HepG2 (cell line): ENCODE measurements around the gene NRSN2. TPM values are rescaled to one million over a fixed set of nuclear protein-coding genes. Genes with fewer than 3 reads are reported as not detected.

Experiments used
- AGO2 ChIP-seq: fragments of 200-400 bp; formaldehyde crosslinking; optimal IDR thresholded peaks from 2 replicates; pipeline ENCODE3; 2017; ENCODE audit warnings: mild to moderate bottlenecking, low read depth, low read length, moderate library complexity
- DZIP1 ChIP-seq: sonication (generic); formaldehyde crosslinking; IDR thresholded peaks from 2 replicates; pipeline ENCODE4 v1.5.0; 2020; ENCODE audit warnings: mild to moderate bottlenecking, missing genetic modification reagents
- ELF3 ChIP-seq: IDR thresholded peaks from 2 replicates; pipeline ENCODE4 v1.6.1; 2016; ENCODE audit warnings: missing genetic modification reagents, missing compliant biosample characterization
- IKZF4 ChIP-seq: sonication (generic); formaldehyde crosslinking; IDR thresholded peaks from 2 replicates; pipeline ENCODE4 v1.5.1; 2020; ENCODE audit warnings: borderline replicate concordance, mild to moderate bottlenecking, low read depth, missing genetic modification reagents; ENCODE audit errors: not compliant biosample characterization
- IKZF5 ChIP-seq: IDR thresholded peaks from 2 replicates; pipeline ENCODE4 v1.6.1; 2018; ENCODE audit warnings: missing genetic modification reagents, mild to moderate bottlenecking, missing compliant biosample characterization
- NCOA1 ChIP-seq: sonication (generic); formaldehyde crosslinking; IDR thresholded peaks from 2 replicates; pipeline ENCODE4 v1.9.0; 2021; ENCODE audit warnings: missing genetic modification reagents
- NFE2L2 ChIP-seq: fragments of 150-350 bp; IDR thresholded peaks from 2 replicates; pipeline ENCODE4 v1.6.1; 2014; ENCODE audit warnings: low read length
- PPARG ChIP-seq: conservative IDR thresholded peaks from 2 replicates; pipeline ENCODE4 v1.6.1; 2016; ENCODE audit warnings: missing biosample characterization, missing genetic modification reagents
- RBM39 ChIP-seq: fragments of 200-400 bp; formaldehyde crosslinking; IDR thresholded peaks from one replicate; pipeline ENCODE4 v1.6.1; 2018; ENCODE audit warnings: antibody characterized with exemption, mild to moderate bottlenecking, low read depth, low read length; ENCODE audit not compliant: poor library complexity, severe bottlenecking
- STAT5B ChIP-seq: sonication (generic); formaldehyde crosslinking; IDR thresholded peaks from 2 replicates; pipeline ENCODE4 v1.4.0; 2020; ENCODE audit warnings: missing genetic modification reagents
- TP53 ChIP-seq: sonication (generic); formaldehyde crosslinking; conservative IDR thresholded peaks from 2 replicates; pipeline ENCODE4 v1.4.0; 2020; ENCODE audit warnings: missing genetic modification reagents
- TRIM24 ChIP-seq: sonication (generic); formaldehyde crosslinking; IDR thresholded peaks from 2 replicates; pipeline ENCODE4 v1.8.0; 2022; ENCODE audit warnings: mild to moderate bottlenecking, missing genetic modification reagents
- ZBTB33 ChIP-seq: sonication (generic); formaldehyde crosslinking; IDR thresholded peaks from 2 replicates; pipeline ENCODE4 v1.4.0; 2020; ENCODE audit warnings: missing genetic modification reagents
- ZNF451 ChIP-seq: sonication (generic); formaldehyde crosslinking; IDR thresholded peaks from 2 replicates; pipeline ENCODE4 v1.5.0; 2020; ENCODE audit warnings: mild to moderate bottlenecking, missing genetic modification reagents
- ZNF598 ChIP-seq: sonication (generic); formaldehyde crosslinking; IDR thresholded peaks from 2 replicates; pipeline ENCODE4 v1.5.1; 2020; ENCODE audit warnings: mild to moderate bottlenecking, missing genetic modification reagents, borderline replicate concordance
- ZNF709 ChIP-seq: sonication (generic); formaldehyde crosslinking; IDR thresholded peaks from 2 replicates; pipeline ENCODE4 v1.5.0; 2020; ENCODE audit warnings: mild to moderate bottlenecking, missing genetic modification reagents
- ZNF770 ChIP-seq: sonication (generic); formaldehyde crosslinking; IDR thresholded peaks from 2 replicates; pipeline ENCODE4 v1.5.0; 2020; ENCODE audit warnings: mild to moderate bottlenecking, missing genetic modification reagents
- polyA plus RNA-seq, 8 experiments: library from polyadenylated mRNA; depleted of rRNA in 3 of 8; stranded (reverse) in 7 of 8; unstranded in 1 of 8; fragments of >200 nt; fragmentation: Illumina TruSeq in 4 of 8; extraction: Trizol in 4 of 8; gene quantifications; 2 replicates each; pipeline versions ENCODE4 v1.2.1 to v1.2.3, GENCODE V29; 2011 to 2016; ENCODE audit warnings: low read depth in 4 of 8, missing spikeins in 1 of 8, mixed read lengths in 1 of 8; ENCODE audit not compliant: insufficient read depth in 1 of 8
- total RNA-seq, 5 experiments: library from RNA; depleted of rRNA; stranded (reverse); fragments of >200 nt; fragmentation: Illumina TruSeq; extraction: Trizol; gene quantifications; 2 replicates each; pipeline ENCODE4 v1.2.3, GENCODE V29; 2016; ENCODE audit warnings: low read depth in 1 of 5
- TF ChIP-seq, protein P1 (sequence below): sonication (generic); formaldehyde crosslinking; IDR thresholded peaks from 2 replicates; pipeline ENCODE4 v1.4.0; 2020; ENCODE audit warnings: missing genetic modification reagents
- TF ChIP-seq, protein P2 (sequence below): sonication (generic); formaldehyde crosslinking; IDR thresholded peaks from 2 replicates; pipeline ENCODE4 v1.9.0; 2021; ENCODE audit warnings: missing genetic modification reagents, borderline replicate concordance

NRSN2 gene
- total and polyA plus RNA-seq, 2 of the 13 experiments (the other 11 are each of a cell fraction or from before 2014, with no cell fraction given), result 32.3 to 49.4 TPM

DNA sequence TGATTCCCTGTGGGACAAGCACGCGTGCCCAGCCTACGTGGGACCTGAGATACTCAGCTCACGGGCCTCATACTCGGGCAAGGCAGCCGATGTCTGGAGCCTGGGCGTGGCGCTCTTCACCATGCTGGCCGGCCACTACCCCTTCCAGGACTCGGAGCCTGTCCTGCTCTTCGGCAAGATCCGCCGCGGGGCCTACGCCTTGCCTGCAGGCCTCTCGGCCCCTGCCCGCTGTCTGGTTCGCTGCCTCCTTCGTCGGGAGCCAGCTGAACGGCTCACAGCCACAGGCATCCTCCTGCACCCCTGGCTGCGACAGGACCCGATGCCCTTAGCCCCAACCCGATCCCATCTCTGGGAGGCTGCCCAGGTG lies 49.3 kb downstream of the NRSN2 start (continued):
- TF ChIP-seq TP53, result 0 out of 2 replicates have a peak, but pooled peaks have one; percentile 2
- TF ChIP-seq IKZF5, result no peak
- TF ChIP-seq AGO2, result peak; percentile 93
- TF ChIP-seq DZIP1 (CRISPR knock-in tag), result 0 out of 2 replicates have a peak, but pooled peaks have one; percentile 14
- TF ChIP-seq PPARG (CRISPR knock-in tag), result no peak
- 0 out of 2 replicates have a peak, but pooled peaks have one; percentile 1 for TF ChIP-seq NFE2L2
- TF ChIP-seq ZBTB33 (CRISPR knock-in tag), result peak; percentile 34; the same call in 1 of the 2 replicates
- peak; percentile 32 for TF ChIP-seq IKZF4
- peak; percentile 43; the same call in 1 of the 2 replicates for TF ChIP-seq ZNF451 (CRISPR knock-in tag)
- TF ChIP-seq, protein P1, sequence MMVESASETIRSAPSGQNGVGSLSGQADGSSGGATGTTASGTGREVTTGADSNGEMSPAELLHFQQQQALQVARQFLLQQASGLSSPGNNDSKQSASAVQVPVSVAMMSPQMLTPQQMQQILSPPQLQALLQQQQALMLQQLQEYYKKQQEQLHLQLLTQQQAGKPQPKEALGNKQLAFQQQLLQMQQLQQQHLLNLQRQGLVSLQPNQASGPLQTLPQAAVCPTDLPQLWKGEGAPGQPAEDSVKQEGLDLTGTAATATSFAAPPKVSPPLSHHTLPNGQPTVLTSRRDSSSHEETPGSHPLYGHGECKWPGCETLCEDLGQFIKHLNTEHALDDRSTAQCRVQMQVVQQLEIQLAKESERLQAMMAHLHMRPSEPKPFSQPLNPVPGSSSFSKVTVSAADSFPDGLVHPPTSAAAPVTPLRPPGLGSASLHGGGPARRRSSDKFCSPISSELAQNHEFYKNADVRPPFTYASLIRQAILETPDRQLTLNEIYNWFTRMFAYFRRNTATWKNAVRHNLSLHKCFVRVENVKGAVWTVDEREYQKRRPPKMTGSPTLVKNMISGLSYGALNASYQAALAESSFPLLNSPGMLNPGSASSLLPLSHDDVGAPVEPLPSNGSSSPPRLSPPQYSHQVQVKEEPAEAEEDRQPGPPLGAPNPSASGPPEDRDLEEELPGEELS (CRISPR knock-in tag), result no peak
- peak; percentile 85 for TF ChIP-seq ZNF709
- TF ChIP-seq ZNF770 (CRISPR knock-in tag), result no peak
- no peak for TF ChIP-seq TRIM24 (CRISPR knock-in tag)
- TF ChIP-seq, protein P2, sequence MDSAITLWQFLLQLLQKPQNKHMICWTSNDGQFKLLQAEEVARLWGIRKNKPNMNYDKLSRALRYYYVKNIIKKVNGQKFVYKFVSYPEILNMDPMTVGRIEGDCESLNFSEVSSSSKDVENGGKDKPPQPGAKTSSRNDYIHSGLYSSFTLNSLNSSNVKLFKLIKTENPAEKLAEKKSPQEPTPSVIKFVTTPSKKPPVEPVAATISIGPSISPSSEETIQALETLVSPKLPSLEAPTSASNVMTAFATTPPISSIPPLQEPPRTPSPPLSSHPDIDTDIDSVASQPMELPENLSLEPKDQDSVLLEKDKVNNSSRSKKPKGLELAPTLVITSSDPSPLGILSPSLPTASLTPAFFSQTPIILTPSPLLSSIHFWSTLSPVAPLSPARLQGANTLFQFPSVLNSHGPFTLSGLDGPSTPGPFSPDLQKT (CRISPR knock-in tag), result no peak
- TF ChIP-seq ELF3 (CRISPR knock-in tag), result no peak
- TF ChIP-seq RBM39, result peak; percentile 70
- TF ChIP-seq ZNF598, result peak; percentile 56; the same call in 1 of the 2 replicates
- TF ChIP-seq STAT5B, result no peak
- no peak for TF ChIP-seq NCOA1 (CRISPR knock-in tag)
